ENCODE data around the gene AP1G2. TPM values are rescaled to one million over a fixed set of nuclear protein-coding genes. Genes with fewer than 3 reads are reported as not detected.

Gene AP1G2
- total and polyA plus RNA-seq, 2 of the 13 experiments (the other 11 are each of a cell fraction or from before 2014, with no cell fraction given): 96.9 to 611 TPM

GRCh38 chr14:23555882-23556699, 11.5 kb downstream of the AP1G2 start, which contains the start of gene THTPA (continued):
- TF ChIP-seq PLSCR1 (CRISPR knock-in tag; IDR thresholded peaks at IDR 0.05; ENCODE audit: borderline replicate concordance) (peak; percentile 95; the same call in 1 of the 2 replicates), ZSCAN25 (CRISPR knock-in tag; IDR thresholded peaks at IDR 0.05) (peak; percentile 84; the same call in 1 of the 2 replicates), ZNF142 (CRISPR knock-in tag; IDR thresholded peaks at IDR 0.05) (peak; percentile 96), PCBP2 (optimal IDR thresholded peaks at IDR 0.05; ENCODE audit: low read depth, low read length, poor library complexity, severe bottlenecking) (peak; percentile 29), ZNF430 (CRISPR knock-in tag; IDR thresholded peaks at IDR 0.05) (peak; percentile 99), KDM6A (CRISPR knock-in tag; IDR thresholded peaks at IDR 0.05; ENCODE audit: low read depth) (peak; percentile 72), ZBTB4 (CRISPR knock-in tag; IDR thresholded peaks at IDR 0.05; ENCODE audit: borderline replicate concordance) (peak; percentile 93; the same call in 1 of the 2 replicates), TMF1 (CRISPR knock-in tag; IDR thresholded peaks at IDR 0.05; ENCODE audit: low read depth) (peak; percentile 91; the same call in 1 of the 2 replicates), PREB (CRISPR knock-in tag; IDR thresholded peaks at IDR 0.05) (peak; percentile 93), DNMT1 (CRISPR knock-in tag; IDR thresholded peaks at IDR 0.05) (peak; percentile 96), PRMT3 (CRISPR knock-in tag; IDR thresholded peaks at IDR 0.05; ENCODE audit: borderline replicate concordance, low read depth) (no peak), SMARCC2 (IDR thresholded peaks at IDR 0.05) (no peak), RXRB (CRISPR knock-in tag; IDR thresholded peaks at IDR 0.05; ENCODE audit: borderline replicate concordance) (peak; percentile 86), HNF4G (IDR thresholded peaks at IDR 0.05; ENCODE audit: borderline replicate concordance, low read depth, low read length) (no peak; the same call in 1 of the 2 replicates), HNF4G (CRISPR knock-in tag; IDR thresholded peaks at IDR 0.05; ENCODE audit: borderline replicate concordance, low read depth) (peak; percentile 94), KAT2B (IDR thresholded peaks at IDR 0.05; ENCODE audit: borderline replicate concordance, low read depth, low read length) (0 out of 2 replicates have a peak, but pooled peaks have one; percentile 9)
